ENCODE data around the gene CHAC2.

- TF ChIP-seq CTCF (IDR thresholded peaks at IDR 0.05; ENCODE audit: low read depth, low read length) = no peak
- TF ChIP-seq EZH2phosphoT487 (IDR thresholded peaks at IDR 0.05; ENCODE audit: low read depth) = no peak
Measured at GRCh38 chr2:53739032-53739431, 28.6 kb upstream of the CHAC2 start.

All from OCI-LY3 (cell line).